Neural progenitor cell (in vitro differentiated cells): ENCODE measurements around the gene TSPAN10. TPM values are rescaled to one million over a fixed set of nuclear protein-coding genes. Genes with fewer than 3 reads are reported as not detected.

Source experiments
- DNase-seq: peaks from one replicate; pipeline ENCODE4 v3.0.0-alpha.2; 2016; ENCODE audit warnings: low spot score
- H2AFZ ChIP-seq: fragments of 200-600 bp; sonication (generic); replicated peaks from 2 replicates; pipeline ENCODE4 v1.6.1; 2016; ENCODE audit warnings: antibody characterized with exemption
- H3F3A ChIP-seq: fragments of 200-600 bp; sonication (generic); 2 replicates; pipeline ENCODE4 v1.6.1; 2016; ENCODE audit warnings: antibody characterized with exemption, low read depth
- H3K27ac ChIP-seq: fragments of 200-600 bp; sonication (generic); 2 replicates; pipeline ENCODE4 v1.5.1; 2016; ENCODE audit warnings: mild to moderate bottlenecking
- H3K27me3 ChIP-seq: fragments of 200-600 bp; sonication (generic); 2 replicates; pipeline ENCODE4 v1.6.1; 2016; ENCODE audit warnings: mild to moderate bottlenecking, moderate library complexity
- H3K36me3 ChIP-seq: fragments of 200-600 bp; sonication (generic); 2 replicates; pipeline ENCODE4 v1.5.1; 2016
- H3K4me1 ChIP-seq: fragments of 200-600 bp; sonication (generic); 2 replicates; pipeline ENCODE4 v1.6.1; 2016; ENCODE audit warnings: mixed run types
- H3K4me2 ChIP-seq: fragments of 200-600 bp; sonication (generic); 2 replicates; pipeline ENCODE4 v1.6.1; 2016
- H3K4me3 ChIP-seq: fragments of 200-600 bp; sonication (generic); 2 replicates; pipeline ENCODE4 v1.5.1; 2016
- H3K79me2 ChIP-seq: fragments of 200-600 bp; sonication (generic); 2 replicates; pipeline ENCODE4 v1.6.1; 2016; ENCODE audit warnings: low read depth
- H3K9ac ChIP-seq: fragments of 200-600 bp; sonication (generic); 2 replicates; pipeline ENCODE4 v1.6.1; 2016
- H3K9me3 ChIP-seq: fragments of 200-600 bp; sonication (generic); 2 replicates; pipeline ENCODE4 v1.5.1; 2016; ENCODE audit warnings: low read depth
- H4K20me1 ChIP-seq: fragments of 200-600 bp; sonication (generic); 2 replicates; pipeline ENCODE4 v1.6.1; 2016; ENCODE audit warnings: low read depth
- H3K27ac Mint-ChIP-seq: 3 replicates; pipeline ENCODE4 v1.8.0; 2021; ENCODE audit warnings: mixed read lengths
- H3K27me3 Mint-ChIP-seq: 2 replicates; pipeline ENCODE4 v1.8.0; 2022; ENCODE audit warnings: low read depth, mild to moderate bottlenecking, inconsistent platforms, moderate library complexity, mixed read lengths; ENCODE audit not compliant: insufficient read depth
- H3K36me3 Mint-ChIP-seq: 3 replicates; pipeline ENCODE4 v1.8.0; 2021; ENCODE audit warnings: mixed read lengths
- H3K4me1 Mint-ChIP-seq: 3 replicates; pipeline ENCODE4 v1.8.0; 2021; ENCODE audit warnings: mixed read lengths
- H3K4me3 Mint-ChIP-seq: 3 replicates; pipeline ENCODE4 v1.8.0; 2021; ENCODE audit warnings: mild to moderate bottlenecking, moderate library complexity, mixed read lengths
- H3K9me3 Mint-ChIP-seq: 3 replicates; pipeline ENCODE4 v1.8.0; 2020; ENCODE audit warnings: mixed read lengths
- CTCF ChIP-seq: fragments of 200-600 bp; sonication (generic); IDR thresholded peaks from 2 replicates; pipeline ENCODE4 v1.5.1; 2017; ENCODE audit warnings: antibody characterized with exemption, mild to moderate bottlenecking
- EZH2 ChIP-seq: fragments of 200-600 bp; sonication (generic); IDR thresholded peaks from 2 replicates; pipeline ENCODE4 v1.6.1; 2017; ENCODE audit warnings: antibody characterized with exemption, mild to moderate bottlenecking, moderate library complexity
- EZH2phosphoT487 ChIP-seq: fragments of 200-600 bp; sonication (generic); IDR thresholded peaks from 2 replicates; pipeline ENCODE4 v1.6.1; 2017; ENCODE audit warnings: antibody characterized with exemption
- total RNA-seq: library from RNA; depleted of rRNA; stranded (reverse); fragments of >200 nt; gene quantifications from 2 replicates; pipeline ENCODE4 v1.2.3, GENCODE V29; 2015; ENCODE audit warnings: low replicate concordance

The TSPAN10 gene
- total RNA-seq, 1 donor from 2014 or later: 2.2 TPM

- no peak within 1 kb of the TSS for H3K4me3 ChIP-seq
- Mint-ChIP-seq H3K9me3 (no peaks in the 10 kb centered on the region), H3K4me1 (peaks cover 15% of the 10 kb centered on the region), H3K27ac (peak within 1 kb of the TSS; percentile 25), H3K36me3 (no peaks in the 10 kb centered on the region), H3K27me3 (peaks cover 4% of the 10 kb centered on the region), H3K4me3 (peak within 1 kb of the TSS; percentile 13)
- no peaks in the 10 kb centered on the region for H4K20me1 ChIP-seq
- H3K9me3 ChIP-seq: no peaks in the 10 kb centered on the region
- no peaks in the 10 kb centered on the region for H3K4me1 ChIP-seq
- no peak within 1 kb of the TSS for H2AFZ ChIP-seq
- H3K9ac ChIP-seq: no peak within 1 kb of the TSS
- H3K27ac ChIP-seq: no peak within 1 kb of the TSS
- no peaks in the 10 kb centered on the region for H3K36me3 ChIP-seq
- H3K27me3 ChIP-seq: no peaks in the 10 kb centered on the region
- no peaks in the 10 kb centered on the region for H3K79me2 ChIP-seq
- TF ChIP-seq EZH2 (no peak), CTCF (no peak), EZH2phosphoT487 (no peak)
- no peaks in the 10 kb centered on the region for H3F3A ChIP-seq
- no peak for DNase-seq
- H3K4me2 ChIP-seq: no peak within 1 kb of the TSS
Observed at GRCh38 chr17:81656118-81656743, 19.2 kb downstream of the TSPAN10 start, which contains the start of gene PDE6G. Gene PDE6G (minus strand): TSS chr17:81656542. CDS start chr17:81653305, 3,237 bp downstream.

- Mint-ChIP-seq H3K4me3 (no peak overlapping the region), H3K27ac (no peak overlapping the region), H3K27me3 (peaks cover 2% of the 10 kb centered on the region), H3K36me3 (no peaks in the 10 kb centered on the region), H3K9me3 (no peaks in the 10 kb centered on the region), H3K4me1 (peaks cover 14% of the 10 kb centered on the region)
- DNase-seq: no peak
- no peak overlapping the region for H2AFZ ChIP-seq
- H3K4me2 ChIP-seq: no peak overlapping the region
- H3K27me3 ChIP-seq: no peaks in the 10 kb centered on the region
- no peaks in the 10 kb centered on the region for H3K36me3 ChIP-seq
- no peaks in the 10 kb centered on the region for H3F3A ChIP-seq
- H3K4me1 ChIP-seq: no peaks in the 10 kb centered on the region
- no peak overlapping the region for H3K27ac ChIP-seq
- no peak for TF ChIP-seq CTCF
- no peak for TF ChIP-seq EZH2phosphoT487
- TF ChIP-seq EZH2: no peak
- H3K79me2 ChIP-seq: no peaks in the 10 kb centered on the region
- no peaks in the 10 kb centered on the region for H4K20me1 ChIP-seq
- H3K9ac ChIP-seq: no peak overlapping the region
- H3K4me3 ChIP-seq: no peak overlapping the region
- H3K9me3 ChIP-seq: no peaks in the 10 kb centered on the region
Observed at GRCh38 chr17:81656835-81657234, 19.8 kb downstream of the TSPAN10 start.

- Mint-ChIP-seq H3K36me3 (no peaks in the 10 kb centered on the region), H3K9me3 (no peaks in the 10 kb centered on the region), H3K4me3 (no peak overlapping the region), H3K27ac (no peak overlapping the region), H3K4me1 (peaks cover 3% of the 10 kb centered on the region), H3K27me3 (no peaks in the 10 kb centered on the region)
- Histone ChIP-seq H3F3A (no peaks in the 10 kb centered on the region), H3K9me3 (no peaks in the 10 kb centered on the region), H2AFZ (no peak overlapping the region), H3K4me3 (no peak overlapping the region), H3K27ac (no peak overlapping the region), H3K27me3 (no peaks in the 10 kb centered on the region), H4K20me1 (no peaks in the 10 kb centered on the region), H3K36me3 (no peaks in the 10 kb centered on the region), H3K4me1 (no peaks in the 10 kb centered on the region), H3K79me2 (no peaks in the 10 kb centered on the region), H3K4me2 (no peak overlapping the region), H3K9ac (no peak overlapping the region)
- no peak for DNase-seq
- TF ChIP-seq EZH2phosphoT487 (no peak), CTCF (no peak), EZH2 (no peak)
Observed at GRCh38 chr17:81659038-81659437, 22.0 kb downstream of the TSPAN10 start.
